Suppressor macrophage treated with lipopolysaccharide for 4 hours (primary cell): ENCODE results near the gene PWWP2B.

Experiments used
- DNase-seq: peaks from one replicate; pipeline ENCODE4 v3.0.0-alpha.2; 2020

PWWP2B gene

DNA sequence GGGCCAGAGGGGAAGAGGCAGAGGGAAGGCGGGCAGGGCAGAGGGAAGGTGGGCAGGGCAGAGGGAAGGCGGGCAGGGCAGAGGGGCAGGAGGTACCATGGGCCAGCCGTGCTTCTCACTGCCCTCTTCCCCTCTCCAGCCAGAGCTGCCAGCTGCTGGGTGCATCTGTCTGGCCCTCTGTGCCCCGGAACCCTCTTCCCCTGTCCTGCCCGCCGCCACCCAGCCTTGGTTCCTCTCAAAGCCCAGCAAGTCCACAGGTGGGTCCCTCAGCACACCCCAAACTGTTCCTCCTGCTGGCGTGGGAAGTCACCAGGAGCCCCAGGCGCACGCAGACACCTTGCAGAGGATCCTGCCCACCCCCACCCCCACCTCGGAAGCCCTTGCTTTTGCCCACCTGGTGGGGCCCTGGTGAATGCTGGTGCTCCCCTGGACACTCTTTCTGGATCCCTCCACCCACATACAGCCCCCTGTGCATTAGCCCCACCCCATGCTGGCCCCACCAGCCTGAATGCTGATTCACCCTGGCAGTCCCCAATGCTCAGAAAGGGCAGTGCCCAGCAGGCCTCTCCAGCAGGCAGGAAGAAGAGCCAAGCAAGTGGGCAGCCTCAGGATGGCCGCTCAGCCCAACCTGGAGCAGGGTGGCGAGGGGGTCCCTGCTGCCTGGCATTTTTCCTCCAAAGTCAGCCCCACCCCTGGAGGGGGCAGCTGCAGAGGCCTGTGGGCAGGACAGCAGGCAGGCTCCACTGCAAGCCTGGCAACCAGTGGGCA, 1.9 kb upstream of the PWWP2B start:
- DNase-seq = no peak

DNA sequence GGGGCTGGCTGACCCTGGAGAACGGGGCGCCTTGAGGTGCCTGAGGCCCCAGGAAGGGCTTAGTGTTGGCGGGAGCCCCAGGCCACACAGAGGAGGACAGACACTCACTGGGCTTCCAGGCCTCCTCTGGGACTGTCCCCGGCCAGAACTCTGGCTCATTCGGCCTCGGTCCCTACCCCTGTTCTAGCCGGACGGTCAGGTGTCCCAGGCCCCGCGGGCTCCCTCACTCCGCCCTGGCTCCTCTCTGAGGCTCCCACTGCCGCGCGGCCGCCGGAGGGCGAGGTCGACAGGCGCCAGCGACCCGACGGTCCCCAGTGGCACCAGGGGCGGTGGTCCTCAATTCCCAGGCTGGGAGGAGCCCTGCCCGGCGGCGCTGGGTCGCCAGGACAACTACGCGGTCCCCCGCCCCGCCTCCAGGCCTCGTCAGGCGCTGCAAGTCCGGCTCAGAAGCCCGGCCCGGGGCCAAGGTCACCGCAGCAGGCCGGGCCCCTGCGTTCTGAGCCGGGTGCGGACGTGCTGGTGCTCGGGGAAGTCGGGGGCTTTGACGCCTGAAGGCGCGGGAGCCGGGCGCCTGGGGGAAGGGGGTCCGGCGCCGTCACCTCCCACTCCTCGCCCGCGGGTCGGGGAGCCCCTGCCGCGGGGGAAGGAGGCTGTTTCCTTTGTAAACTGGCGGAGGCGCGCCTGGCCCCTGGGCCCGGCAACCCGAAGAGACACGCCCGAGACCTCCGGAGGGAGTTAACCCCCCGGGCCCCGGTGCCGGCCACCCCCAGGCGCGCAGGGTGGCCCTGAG, 1.1 kb upstream of the PWWP2B start:
- DNase-seq = peak; percentile 50

DNA sequence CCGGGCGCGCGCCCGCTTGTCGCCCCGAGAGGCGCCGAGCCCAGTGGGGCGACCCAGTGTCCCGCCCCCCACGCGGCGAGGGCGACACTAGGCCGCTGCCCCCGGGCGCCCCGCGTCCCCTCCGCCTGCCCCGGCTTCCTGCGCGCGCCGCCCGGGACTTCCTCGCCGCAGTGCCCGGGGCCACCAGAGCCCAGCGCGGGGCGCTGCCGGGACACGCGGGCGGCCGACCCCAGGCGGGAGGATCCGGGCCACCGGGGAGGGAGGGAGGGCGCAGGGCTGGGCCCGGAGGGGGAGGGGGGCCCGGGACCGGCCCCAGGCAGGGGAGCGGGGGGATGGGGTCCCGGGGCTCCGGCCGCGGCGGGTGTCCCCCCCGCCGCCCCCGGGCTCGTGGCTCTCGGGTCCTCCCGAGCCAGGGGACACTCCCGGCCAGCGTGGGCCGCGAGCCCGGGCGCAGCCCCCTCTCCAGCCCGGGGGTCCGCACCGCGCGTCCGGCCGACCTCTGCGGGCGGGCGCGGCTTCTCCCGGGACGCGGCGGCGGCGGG, 435 bp upstream of the PWWP2B start:
- DNase-seq = peak; percentile 79

DNA sequence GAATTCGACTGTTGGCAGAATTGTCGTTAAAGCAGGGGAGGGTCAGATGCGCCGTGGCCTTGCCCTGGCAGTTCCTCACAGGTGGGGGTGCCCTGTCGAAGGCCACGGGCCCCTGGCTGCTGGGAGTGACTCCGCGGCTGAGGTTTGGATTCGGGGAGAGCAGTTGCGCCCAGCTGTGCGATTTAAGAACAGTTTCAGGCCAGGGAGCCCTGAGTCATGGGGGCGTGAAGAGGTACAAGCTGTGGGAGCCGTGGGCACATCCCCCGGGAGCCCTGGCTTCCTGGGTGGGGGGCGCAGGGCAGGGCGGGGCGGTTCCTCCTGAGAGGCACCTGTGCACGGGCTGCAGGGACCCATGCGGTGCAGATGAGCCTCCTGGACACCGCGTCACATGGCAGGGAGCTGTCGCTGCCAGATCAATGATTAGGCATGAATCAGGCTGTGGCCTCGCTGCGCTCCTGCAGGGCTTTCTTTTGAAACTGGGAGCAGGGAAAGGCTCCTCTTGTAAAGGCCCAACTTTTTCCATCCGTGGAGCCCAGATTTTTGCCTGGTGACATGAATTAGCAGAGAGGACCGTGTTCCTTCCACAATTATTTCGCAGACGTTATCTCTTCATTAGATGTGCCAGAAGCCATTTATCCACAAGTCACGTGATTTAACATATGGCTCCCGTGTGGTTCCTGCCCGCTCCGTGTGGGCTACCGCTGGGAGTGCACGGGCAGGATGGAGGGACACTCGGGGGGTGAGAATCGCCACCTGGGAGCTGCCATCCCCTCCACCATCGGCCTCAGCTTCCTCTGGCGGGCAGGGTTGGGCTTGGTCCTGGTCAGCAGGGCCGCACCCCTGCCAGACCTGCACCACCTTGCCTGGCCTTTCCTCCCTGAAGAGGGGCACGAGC, 918 bp downstream of the PWWP2B start:
- peak; percentile 46 for DNase-seq

DNA sequence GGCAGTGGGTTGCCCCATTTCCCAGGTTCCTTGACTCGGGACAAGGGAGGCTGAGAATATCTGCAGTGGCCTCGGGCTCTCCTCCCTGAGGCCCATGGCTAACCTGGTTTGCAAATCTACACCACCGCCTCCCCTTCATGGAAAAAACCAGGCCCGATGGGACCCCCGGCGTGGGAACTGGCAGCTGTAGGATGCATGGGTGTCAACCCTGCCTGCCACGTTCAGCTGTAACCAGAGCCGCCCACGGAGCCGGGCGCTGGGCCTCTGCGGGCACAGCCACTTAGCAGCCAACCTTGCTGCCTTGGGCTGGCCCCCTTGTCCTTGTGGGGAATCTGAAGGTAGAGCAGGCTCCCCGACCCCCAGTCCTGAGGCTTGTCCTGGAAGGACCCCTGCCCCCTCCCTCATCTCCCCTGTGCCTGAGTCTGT, 1.6 kb downstream of the PWWP2B start:
- no peak for DNase-seq

DNA sequence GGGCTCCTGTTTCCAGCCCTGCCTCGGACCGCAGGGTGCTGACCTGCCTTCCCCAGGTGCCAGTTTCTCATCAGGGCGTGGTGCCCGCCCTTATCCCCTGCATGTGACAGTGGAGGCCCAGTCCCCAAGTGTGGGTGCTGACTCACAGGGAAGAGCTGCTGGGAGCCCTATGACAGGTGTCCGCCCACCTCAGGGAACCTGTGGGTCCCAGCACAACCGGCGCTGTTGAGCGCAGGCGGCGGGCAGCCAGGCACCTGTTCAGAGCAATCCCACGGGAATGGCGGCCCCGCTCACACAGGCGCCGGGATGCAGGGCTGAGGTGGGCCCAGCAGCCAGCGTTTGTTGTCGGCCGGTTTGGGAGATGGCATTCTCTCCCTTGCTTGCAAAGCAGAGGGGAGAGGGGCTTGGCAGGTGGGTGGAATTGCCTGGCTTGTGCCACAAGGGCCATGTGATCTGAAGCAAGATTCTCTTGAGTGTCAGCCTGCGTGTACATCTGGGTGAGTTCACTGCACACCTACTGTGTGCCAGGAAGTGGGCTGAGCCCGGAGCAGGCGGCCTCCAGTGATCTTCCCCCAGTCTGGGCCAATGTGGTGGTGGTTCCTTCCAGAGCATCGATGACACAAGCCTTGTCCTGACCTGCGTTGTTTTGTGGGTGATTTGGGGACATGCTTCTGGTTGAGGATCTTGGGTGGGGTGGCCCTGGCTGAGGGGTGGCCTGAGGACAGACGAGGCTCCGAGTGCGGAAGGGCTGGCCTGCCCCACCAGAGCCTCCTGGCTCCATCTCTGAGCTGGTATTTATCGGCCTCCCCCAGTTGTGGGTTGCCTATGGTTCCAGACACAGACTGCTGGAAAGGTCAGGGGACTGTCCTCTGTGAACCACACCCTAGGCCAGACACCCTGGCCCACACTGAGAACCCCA, 2.4 kb downstream of the PWWP2B start:
- no peak for DNase-seq

DNA sequence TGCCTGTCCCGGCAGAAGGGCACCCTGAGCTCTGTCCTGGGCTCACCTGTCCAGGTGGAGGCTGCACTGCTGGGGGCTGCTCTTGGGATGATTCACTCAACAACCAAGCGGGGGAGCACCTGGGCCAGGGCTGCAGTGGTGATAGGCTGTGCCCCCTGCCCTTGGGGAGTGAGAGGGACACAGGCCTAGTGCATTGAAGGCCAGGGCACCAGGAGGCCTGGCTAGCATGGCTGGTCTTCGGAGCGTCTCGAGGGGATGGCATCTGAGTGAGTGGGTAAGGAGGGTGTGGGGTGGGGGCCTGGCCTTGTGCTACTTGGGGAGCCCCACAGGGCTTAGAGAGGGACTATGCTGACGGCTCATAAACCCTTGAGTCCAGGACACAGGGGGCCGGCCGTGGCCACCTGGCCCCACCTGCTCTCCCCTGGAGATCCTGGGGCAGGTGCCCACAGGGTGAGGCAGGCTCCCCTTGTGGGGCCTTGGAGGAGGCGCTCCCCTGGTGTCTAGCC, 3.1 kb downstream of the PWWP2B start:
- DNase-seq = no peak

DNA sequence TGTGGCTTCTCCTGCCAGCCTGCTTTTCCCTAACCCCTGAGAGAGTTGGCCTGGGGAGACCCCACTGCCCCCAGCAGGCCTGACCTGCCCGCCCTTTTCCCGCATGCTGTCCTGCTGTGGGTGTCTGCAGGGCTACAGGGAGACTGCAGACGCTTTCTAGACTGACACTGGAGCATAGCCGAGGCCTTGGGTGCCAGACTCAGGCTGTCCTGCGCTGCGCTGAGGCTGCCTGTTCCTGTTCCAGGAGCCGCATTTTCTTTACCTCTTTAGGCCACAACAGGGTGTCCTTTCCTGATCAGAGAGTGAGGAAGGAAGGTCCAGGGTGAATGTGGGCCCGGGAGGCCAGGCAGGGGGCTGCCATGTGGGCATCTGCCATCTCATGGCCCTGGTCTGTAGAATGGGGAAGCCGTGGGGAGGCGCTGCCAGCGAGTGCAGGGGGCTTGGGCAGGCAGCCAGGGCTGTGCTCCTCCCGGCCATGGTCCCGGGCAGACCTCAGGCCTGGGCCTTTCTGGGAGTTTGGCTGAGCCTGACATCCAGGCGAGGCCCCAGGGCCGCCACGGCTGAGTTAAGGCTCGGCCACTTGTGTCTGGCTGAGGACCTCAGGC, 3.6 kb downstream of the PWWP2B start:
- DNase-seq = no peak

DNA sequence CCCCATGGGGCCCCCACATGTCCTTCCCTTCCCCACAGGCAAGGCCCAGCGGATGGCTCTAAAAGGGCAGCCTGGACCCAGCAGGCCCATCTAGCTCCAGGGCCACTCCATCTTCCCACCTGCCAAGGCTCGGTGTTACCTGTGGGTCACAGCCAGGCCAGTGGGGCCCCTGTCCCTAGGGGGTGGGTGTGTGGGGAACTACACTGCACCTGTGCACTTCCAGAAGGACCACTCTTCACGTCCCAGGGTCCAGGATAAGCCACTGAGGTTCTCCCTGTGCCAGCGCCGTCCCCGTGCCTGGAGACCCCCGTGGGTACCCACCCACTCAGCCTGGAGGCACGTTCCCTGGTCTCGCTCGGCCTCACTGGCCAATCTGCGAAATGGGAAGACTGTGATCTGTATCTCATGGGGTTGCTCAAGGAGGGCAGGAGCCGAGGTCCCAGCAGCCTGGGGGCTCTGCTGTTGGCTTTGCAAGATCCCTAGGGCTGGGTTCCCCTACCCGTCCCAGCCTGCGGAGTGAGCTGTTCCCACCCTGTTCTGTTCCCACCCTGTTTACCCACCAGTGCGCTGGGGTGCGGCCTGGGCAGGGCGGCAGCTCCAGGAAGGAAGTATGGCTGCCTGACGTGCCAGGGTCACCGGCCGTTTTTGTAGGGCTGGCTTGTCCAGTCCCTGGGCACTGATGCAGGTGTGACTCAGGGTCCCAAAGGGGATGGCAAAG, 4.6 kb downstream of the PWWP2B start:
- DNase-seq = no peak

DNA sequence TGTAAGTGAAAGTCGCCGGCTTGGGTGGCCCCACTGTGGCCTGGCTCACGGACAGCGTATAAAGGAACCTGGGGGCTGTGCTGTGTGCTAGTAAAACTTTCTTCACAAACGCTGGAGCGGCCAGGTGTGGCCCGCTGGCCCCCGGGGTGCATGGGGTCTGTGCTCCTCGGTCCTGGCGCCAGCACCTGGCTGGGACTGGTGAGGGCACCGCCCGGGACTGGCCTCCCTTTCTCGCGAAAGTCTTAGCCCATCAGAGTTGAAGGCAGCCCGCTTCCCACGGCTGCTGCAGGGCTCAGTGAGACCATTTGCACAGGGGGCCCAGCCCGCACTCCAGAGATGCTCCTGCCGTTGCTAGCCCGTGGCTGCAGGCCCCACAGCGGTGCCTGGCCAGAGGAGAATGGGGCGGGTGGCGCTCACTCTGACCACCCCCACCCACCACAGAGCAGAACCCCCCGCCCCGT, 5.8 kb downstream of the PWWP2B start:
- DNase-seq = no peak

DNA sequence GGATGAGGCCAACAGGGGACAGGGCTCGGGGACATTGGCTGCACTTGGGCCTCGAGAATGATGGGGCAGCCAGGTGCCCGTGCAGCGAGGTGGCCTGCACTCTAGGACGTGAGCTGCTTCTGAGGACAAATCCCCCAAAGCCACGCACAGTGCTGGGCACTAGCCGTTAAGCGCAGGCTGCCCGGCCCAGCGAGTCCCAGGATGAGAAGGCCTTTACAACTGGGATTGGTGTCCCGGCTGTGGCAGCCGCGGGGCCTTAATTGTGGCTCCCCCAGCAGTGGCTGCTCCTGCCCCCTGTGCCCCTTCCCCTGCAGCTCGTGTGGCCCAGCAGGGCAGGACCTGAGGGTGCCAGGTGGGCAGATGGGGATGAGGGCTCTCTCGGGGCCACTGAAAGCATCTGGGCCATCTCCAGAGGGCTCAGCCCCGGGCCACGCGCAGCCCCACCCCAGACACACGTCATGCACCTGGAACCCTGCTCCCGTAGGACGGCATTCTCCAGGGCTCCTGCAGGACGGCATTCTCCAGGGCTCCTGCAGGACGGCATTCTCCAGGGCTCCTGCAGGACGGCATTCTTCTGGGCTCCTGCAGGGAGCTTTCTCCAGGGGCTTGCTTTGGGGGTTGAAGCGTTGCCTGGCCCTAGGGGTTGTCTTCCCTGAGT, 6.6 kb downstream of the PWWP2B start:
- no peak for DNase-seq

DNA sequence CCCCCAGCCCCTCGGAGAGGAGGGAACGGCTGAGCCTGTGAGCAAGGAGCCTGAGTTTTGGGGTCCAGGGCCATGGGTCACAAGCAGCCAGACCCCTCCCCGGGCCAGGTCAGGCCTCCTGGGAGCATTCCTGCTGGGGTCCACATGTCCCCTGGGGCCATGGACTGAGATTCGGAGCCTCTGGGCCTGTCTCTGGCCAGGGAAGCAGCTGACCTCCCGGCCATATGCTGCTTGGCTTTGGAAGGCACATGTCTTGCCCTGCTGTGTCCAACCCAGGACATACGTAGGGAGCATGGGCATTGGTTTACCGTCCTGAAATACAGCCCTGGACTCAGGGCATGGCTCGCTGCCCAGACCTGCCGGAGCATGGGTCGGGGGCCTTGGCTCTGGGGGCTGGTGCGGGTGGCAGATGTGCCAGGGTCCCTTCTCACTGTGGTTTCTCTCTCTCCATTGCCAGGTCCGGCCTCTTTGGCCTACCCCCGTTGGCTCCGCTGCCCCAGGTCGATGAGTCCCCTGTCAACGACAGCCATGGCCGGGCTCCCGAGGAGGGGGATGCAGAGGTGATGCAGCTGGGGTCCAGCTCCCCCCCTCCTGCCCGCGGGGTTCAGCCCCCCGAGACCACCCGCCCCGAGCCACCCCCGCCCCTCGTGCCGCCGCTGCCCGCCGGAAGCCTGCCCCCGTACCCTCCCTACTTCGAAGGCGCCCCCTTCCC, 7.3 kb downstream of the PWWP2B start:
- DNase-seq = no peak

DNA sequence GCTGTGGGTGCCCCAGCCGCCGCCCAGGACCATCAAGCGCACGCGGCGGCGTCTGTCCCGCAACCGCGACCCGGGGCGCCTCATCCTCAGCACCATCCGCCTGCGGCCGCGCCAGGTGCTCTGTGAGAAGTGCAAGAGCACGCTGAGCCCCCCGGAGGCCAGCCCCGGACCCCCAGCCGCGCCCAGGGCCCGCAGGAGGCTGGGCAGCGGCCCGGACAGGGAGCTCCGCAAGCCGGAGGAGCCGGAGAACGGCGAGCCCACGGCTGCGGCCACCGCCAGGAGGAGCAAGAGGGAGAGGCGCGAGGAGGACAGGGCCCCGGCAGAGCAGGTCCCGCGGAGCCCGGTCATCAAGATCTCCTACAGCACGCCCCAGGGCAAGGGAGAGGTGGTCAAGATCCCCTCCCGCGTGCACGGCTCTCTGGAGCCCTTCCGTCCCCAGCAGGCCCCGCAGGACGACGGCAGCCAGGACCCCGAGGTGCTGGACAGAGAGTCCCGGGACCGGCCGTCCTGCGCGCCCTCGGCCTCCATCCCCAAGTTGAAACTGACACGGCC, 8.0 kb downstream of the PWWP2B start:
- DNase-seq = no peak

DNA sequence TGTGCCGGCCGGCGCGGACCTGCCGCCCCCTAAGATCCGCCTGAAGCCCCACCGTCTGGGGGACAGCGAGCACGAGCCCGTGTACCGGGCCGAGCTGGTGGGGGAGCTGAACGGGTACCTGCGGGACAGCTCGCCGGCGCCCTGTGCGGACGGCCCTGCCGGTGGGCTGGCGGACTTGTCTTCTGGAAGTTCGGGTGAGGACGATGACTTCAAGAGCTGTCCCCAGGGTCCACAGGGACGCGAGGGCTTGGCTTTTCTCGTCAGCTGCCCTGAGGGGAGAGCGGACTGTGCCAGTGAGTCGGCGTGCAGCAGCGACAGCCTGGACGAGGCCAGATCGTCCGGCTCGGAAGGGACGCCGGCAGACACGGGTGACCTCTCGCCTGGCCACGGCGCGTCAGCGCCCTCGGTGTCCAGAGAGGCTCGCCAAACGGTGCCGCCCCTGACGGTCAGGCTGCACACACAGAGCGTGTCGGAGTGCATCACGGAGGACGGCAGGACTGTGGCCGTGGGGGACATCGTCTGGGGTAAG, 8.5 kb downstream of the PWWP2B start:
- DNase-seq = no peak

DNA sequence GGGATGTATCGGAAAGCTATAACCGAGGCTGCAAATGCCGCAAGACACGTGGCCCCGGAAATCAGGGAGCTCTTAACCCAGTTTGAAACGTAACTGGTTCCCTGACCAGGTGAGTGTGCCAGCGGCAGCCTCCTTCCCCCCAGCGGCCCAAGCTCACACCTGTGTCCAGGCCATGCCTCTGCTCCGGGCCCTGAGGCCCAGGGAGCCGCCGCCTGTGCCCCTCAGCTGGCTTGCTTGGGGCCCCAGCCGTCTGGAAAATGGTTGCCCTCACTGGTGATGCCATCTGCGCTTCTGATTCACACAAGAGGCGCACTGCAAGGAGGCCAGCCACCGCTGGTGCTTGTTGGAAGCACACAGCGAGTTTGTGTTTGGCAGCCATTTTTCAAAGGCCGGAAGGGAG, 9.2 kb downstream of the PWWP2B start:
- no peak for DNase-seq

DNA sequence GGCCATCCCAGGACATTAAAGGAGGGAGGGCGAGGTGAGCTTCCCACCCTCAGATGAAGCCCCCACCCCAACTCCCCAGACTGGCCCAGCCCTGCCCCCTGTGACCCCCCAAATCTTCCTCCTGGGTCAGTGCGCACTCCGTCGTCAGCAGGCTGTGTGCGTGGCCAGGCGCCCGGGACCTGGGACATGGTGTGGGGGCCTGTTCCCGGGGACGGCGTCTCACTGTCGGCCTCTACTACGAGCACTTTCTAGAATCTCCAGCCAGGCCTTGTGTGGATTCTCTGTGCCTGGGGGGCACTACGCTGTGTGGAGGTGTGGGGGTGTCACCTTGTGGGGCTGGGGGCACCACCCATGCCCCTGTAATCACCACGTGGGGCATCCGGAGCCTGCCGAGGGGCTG, 9.8 kb downstream of the PWWP2B start:
- no peak for DNase-seq

DNA sequence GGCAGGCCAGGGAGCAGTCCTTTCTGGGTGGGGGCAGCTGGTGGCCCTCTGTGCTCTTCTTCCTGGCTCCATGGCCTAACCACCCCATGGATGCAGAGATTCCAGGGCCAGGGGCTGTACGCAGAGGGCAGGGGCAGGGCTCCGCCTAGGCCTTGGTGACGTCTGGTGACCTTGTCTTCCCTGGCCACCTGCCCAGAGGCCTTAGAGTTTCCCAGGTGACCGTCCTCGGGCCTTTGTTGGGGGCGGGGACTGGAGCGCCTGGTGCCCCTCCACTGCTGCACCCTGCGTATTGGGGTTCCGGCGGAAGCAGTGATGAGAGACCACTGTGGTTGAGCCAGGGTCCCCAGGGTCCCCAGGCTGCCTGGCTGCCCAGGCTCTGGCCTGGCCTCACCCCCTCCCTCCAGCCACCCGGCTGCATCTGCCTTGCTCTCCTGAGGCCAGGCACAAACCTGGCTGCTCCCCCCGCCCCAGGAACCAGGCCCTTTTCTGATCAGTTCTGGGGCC, 10.3 kb downstream of the PWWP2B start:
- no peak for DNase-seq

DNA sequence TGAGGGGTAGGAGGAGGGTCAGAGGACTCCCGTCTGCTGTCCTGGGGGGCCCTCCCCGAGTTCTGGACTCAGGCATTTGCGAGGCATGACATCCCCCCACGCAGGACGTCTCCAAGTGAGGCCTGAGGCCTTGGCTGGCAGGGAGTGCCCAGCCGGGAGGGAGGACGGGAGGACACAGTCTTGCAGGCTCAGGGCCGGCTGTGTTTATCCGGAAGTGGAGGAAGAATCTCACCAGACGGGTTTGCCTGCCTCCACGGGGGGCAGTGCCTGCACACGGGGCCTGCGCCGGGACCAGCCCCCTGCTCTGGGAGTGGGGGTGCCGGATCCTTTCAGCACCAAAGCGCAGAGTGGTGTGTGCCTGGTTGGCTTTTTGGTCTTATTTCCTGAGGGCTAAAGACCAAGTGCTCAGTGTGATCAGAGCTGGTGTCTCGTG, 10.9 kb downstream of the PWWP2B start:
- peak; percentile 54 for DNase-seq
